Stimulated activated CD8-positive, alpha-beta memory T cell treated with anti-CD3 and anti-CD28 coated beads, Interleukin-15, amount 100 ng/mL, for 24 hours (primary cell): Measurements from ENCODE around the gene SOX21.

Experiments used
- DNase-seq: peaks from one replicate; pipeline ENCODE4 v3.0.0-alpha.2; 2020; ENCODE audit warnings: low read depth

The SOX21 gene

DNA sequence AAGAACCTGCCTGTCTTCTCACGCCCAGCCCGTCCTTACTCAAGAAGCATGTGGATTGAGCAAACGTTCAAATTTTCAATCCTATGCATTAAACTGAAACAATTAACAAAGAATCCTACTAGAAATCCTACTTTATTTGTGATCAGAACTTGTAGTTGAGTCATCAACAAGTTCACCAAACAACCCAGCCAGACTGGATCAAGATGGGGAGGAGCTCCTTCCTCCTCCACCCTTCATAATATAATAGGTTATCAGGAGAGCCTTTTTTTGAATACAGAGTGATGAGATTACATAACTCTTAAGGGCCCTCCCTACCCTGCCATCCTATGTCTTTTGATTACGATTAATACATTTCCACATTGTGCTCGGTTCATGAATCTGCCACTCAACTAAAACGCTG, 32.7 kb downstream of the SOX21 start:
- DNase-seq = no peak

DNA sequence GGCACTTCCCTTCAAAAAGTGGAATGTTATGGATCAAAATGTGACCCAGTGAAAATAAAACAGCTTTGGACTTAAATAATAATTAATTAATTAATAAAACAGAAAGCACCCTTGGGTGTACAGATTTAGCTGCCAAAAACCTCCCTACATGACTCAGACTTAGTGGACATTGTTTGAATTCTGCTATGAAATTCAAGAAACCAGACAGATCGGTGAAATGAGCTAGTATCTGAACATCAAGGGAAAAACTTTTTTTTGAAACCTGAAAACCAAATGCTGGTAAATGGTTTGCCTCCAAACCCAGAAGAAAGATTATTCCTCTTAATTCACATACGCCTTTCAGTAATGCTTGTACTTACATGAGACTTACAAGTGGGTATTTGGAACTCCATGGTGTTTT, 33.5 kb downstream of the SOX21 start:
- no peak for DNase-seq

DNA sequence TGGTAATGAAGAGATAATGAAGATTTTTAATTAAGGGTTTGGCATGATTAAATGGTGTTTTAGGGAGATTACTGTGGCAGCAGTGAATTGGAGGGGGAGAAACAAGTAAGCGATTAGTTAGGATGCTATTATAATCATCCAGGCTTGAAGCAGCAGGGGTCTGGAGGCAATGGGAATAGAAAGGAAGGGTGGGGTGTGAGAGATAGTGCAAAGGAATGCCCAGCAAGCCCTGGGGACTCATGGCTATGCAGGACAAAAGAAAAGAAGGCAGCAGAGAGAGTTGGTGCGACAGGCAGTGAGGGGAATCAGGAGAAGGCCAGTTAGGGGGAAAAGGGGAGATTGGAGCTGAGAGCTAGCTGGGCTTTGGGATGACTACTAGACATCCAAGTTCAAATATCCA, 34.5 kb downstream of the SOX21 start:
- DNase-seq = no peak

DNA sequence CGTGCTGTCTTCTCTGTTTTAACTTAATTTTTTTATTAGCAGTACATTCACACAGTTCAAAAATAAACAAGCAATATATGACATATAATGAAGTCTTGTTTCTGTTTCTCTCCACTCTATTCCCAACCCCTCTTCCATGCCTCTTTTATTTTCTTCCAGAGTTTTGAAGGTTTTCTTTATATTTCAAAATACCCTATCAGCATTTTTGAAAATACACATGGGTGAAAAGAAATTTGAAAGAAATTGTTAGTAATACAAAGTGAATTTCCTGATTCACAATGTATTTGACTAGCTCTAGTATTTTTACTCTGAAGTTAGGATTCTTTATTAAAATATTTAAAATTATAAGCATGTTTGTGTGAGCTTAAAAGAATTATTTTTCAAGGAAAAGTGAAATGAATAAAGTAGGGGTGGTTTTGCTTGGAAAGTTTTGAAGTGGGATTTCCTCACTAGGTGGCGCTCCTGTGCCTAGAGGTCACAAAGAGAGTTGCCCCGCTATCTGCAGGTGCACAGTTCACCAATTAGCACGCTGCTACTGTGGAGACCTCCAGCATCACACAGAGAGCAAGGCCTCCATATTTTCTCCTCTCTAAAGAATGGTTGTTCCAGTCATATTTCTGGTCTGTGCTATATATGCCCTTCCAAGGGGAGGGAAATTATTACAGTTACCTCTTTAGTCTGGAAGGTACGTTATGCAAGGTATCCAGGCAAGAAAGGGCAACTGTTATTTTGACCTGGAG, 37.6 kb downstream of the SOX21 start:
- peak; percentile 20 for DNase-seq

DNA sequence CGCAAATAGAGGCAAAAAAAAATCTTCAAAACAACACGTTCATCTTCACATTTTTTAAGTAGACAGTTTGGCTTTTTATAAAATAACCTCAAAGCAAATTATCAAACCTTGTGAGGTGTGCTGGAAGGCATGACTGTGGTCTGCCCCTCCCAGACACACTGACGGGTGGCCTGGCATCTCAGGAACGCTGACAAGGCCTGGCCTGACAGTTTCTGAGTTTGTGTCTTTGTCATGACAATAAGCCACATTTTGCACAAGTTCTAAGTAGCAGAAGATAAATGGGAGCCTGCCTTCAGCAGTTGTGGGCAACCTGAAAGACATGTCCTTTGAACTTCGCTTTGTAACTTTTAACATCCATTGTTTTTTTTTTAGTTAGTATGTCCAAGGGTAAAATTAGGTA, 38.5 kb downstream of the SOX21 start:
- no peak for DNase-seq

DNA sequence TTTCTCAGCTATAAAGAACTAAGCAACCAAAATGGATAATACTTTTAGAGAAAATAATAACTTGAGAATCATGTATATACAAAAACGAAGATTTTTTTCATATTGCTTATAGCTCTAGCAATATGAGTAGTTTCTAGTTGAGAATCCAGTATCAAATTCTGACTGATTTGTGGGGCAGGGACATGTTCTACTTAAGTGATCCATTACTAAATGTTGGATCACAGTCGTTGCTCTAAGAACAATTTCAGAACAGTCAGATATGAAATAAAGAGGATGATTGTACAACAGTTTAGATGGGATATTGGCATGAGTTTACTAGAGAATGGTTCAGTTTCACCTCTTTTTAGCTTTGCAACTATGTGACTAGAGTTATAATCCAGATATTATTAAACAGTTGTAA, 39.9 kb downstream of the SOX21 start:
- DNase-seq = no peak

DNA sequence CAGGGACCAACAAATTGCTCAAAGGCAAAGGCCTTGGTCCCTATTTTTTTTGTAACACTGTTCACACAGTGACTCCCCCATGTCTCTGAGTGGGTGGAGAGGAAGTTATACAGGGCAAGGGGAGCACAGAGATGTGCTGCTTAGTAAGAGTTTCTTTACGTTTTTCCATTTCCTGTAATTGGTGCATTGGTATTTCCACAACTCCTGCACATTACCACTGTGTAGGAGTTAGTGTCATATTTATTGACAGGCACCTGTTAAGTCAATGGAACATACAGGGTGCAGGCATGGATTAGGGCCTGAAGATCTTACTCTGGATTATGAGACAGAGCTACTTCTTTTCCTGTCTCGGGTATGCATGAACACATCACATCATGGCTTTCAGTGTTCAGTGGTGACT, 45.2 kb downstream of the SOX21 start:
- no peak for DNase-seq

DNA sequence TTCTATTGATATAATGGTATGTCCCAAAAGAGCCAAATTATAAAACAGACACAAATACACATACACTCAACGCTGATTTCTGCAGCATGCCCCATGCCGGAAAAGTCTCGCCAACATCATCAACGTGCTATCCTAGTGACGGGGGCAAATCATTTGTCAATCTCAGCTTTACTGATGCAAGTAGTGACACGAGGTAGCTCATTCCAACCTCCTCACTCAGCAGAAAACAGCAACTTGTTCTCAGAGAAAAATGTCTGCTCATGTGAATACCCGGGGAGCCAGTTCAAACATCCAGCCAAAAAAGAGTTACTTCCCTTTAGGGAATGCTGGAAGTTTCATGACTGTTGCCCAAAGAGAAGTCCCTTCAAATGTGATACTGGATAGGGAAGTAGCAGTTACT, 46.3 kb downstream of the SOX21 start:
- no peak for DNase-seq

DNA sequence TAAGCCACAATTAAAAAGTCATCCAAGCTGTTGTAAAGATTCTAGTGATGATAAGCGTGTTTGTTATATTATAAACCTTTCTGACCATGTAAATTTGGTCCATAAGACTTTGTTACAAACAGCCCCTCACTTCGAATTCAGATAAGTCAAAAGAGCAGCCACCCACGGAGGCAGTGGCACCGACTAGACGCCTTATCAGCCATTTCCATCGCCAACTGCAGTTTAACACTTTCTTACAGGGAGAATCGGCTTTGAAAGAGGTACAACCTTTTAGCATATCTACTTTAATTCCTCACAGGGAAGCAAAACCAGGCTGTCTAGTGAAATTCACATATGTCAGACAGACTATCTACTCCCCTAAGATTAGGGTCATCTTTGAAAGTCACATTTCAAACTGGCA, 47.5 kb downstream of the SOX21 start:
- DNase-seq = no peak

DNA sequence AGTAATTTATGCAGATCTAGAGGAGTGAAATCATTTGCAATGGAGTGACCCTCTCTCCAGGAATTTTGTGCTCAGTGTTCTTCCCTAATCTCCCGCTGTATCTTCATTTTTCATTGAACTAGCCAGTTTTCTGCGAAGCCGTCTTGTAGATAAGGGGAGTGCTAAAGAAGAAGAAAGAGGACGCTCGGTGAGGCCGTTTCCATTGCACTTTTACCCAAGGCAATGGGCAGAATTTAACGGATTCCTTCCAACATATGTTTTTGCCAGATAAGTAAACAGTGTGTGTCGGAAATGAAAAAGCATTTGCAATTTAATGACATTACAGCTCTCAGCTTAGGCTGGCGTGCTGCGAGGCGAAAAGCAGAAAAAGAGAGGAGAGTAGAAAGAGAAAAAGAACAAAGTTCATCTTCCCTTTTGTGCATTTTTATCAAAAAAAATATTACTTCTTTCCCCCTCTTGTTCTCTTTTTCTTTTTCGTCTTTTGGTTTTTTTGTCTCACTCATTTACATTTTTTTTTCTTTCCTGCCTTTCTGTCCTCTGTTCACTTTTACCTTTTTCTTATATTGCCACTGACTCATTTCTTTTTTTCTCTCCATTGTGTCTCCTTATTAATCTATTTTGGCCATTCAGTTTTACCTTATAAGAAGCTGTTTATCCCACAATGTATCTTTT, 49.9 kb downstream of the SOX21 start:
- DNase-seq = no peak

DNA sequence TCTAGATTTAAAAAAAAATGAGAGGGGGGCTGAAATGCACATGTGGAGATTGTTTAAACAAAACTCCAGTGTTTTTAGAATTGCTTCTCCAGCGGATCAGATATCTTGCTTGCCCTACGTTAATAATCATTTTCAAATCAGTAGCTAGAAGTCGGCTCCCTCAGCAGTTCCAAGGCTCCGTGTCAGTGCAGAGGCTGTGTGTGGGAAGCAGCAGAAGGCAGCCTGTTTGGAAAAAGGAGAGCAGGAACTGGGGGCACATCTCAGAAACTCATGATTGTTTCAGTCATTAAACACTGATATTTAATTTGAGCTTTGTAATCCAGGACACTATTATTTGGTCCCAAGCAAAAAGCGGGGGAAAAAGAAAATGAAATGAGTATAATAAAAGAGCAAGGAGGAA, 50.9 kb downstream of the SOX21 start:
- DNase-seq = no peak

DNA sequence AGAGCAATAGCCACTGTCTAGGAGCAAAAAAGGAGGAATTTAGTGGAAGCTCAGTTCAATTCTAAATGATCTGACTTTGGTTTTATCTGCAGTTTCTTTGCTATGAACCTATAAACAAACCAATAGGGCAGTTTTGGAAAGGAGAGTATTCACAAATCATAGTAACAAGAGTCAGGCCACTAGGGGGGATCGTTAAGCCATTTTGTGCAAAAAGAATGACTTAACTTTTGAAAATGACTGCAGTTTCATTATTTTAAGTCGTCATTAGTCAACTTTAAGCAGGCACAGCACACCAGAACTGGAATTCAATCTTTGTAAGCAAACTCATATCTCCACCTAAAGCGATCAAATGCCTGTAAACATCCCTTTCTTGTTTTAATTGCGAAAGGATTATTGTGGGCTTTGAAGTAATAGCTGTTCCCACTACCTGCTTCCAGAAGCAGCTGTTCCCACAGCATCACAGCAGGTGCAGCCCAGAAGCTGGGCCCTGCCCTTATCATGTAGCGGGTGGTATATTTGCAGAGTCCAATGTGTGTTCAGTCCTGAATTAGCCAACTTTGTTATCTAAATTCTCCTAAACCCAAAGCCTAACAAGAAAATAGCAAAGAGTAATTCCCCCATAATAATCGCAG, 51.5 kb downstream of the SOX21 start:
- no peak for DNase-seq
